ENCODE data around the gene DLL4. TPM values are rescaled to one million over a fixed set of nuclear protein-coding genes. Genes with fewer than 3 reads are reported as not detected.

The DLL4 gene
- total RNA-seq, 2 experiments from 2014 or later, result 0.15 to 0.19 TPM

DNA sequence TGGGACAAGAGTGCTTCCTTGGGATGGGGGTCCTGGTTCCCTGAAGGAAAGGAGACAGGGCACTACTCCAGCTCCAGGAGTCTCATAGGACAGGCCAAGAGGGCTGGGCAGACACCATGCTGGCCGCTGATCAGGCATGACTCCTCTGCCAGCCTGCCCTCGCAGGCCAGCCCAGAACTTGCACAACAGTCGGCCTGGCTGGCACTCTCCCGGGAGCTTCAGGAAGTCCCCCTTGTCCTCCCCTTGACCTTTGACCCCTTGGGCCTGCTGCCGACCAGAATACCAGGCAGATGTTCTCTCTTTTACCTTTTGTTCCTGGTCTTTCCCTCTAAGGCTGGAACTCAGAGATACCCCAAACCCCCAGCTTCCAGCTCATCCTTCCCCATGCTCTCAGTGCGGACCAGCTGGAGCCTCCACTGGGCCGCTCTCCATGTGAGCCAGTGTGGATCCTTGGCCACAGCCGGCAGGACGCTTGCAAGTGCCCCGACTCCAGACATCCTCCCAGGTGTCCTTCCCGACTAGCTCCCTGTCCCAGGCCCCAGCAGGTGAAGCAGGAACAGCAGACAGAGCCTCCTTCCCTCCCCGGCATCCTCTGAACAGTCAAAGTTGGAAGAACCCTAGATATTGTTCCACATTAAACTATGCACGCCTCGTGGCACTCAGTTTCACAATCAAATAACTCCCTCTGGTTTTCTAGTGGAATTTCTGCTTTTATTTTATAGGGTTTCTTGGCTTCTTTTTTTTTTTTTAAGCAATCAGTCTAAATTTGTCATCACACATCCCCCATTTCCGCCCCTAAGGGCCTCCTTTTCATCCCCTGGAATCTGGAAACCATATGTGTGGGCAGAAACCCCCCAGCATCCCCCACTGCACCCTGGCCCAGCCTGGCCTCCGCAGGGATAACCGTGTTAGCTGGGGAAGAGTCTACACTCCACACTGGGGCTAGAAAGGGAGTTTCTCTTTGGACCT is 19.2 kb upstream of the DLL4 start:
- no peak for DNase-seq (ENCODE audit: low spot score)
- TF ChIP-seq, protein P1, sequence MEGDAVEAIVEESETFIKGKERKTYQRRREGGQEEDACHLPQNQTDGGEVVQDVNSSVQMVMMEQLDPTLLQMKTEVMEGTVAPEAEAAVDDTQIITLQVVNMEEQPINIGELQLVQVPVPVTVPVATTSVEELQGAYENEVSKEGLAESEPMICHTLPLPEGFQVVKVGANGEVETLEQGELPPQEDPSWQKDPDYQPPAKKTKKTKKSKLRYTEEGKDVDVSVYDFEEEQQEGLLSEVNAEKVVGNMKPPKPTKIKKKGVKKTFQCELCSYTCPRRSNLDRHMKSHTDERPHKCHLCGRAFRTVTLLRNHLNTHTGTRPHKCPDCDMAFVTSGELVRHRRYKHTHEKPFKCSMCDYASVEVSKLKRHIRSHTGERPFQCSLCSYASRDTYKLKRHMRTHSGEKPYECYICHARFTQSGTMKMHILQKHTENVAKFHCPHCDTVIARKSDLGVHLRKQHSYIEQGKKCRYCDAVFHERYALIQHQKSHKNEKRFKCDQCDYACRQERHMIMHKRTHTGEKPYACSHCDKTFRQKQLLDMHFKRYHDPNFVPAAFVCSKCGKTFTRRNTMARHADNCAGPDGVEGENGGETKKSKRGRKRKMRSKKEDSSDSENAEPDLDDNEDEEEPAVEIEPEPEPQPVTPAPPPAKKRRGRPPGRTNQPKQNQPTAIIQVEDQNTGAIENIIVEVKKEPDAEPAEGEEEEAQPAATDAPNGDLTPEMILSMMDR (conservative IDR thresholded peaks at IDR 0.05; ENCODE audit: low read length), result no peak
- no peak for TF ChIP-seq EZH2phosphoT487 (IDR thresholded peaks at IDR 0.05; ENCODE audit: borderline replicate concordance, low read depth, low read length)
- Histone ChIP-seq H3K4me1 (ENCODE audit: insufficient read depth, low read length, poor library complexity, severe bottlenecking) (peaks cover 40% of the 10 kb centered on the region), H4K20me1 (ENCODE audit: insufficient read depth, low read length) (no peaks in the 10 kb centered on the region), H3K4me3 (ENCODE audit: low read depth, low read length, poor library complexity, severe bottlenecking) (no peak overlapping the region), H3K79me2 (ENCODE audit: insufficient read depth, low read depth, low read length) (no peaks in the 10 kb centered on the region), H3K4me2 (ENCODE audit: low read length) (no peak overlapping the region), H2AFZ (ENCODE audit: low read length) (no peak overlapping the region), H3K9me2 (ENCODE audit: insufficient read depth, low read length) (no peaks in the 10 kb centered on the region), H3K36me3 (ENCODE audit: insufficient read depth, low read length) (peaks cover 1% of the 10 kb centered on the region; the same call in 1 of the 2 replicates), H3K9me3 (ENCODE audit: low read length) (no peaks in the 10 kb centered on the region), H3K27ac (ENCODE audit: low read depth, low read length, poor library complexity, severe bottlenecking) (no peak overlapping the region)
- intact Hi-C loops (cut with micrococcal nuclease; ENCODE audit: unreplicated experiment), result no loop called here
- POLR2A ChIA-PET, result interaction anchor here (1.0 kb wide), 1 partner anchor 43 kb away, joined by 4 read pairs; the partner anchor contains the start of gene CHAC1
- CTCF ChIA-PET (ENCODE audit: unreplicated experiment), result no interaction called here
- BruUV-seq (replicated peaks), result no TSS peak

DNA sequence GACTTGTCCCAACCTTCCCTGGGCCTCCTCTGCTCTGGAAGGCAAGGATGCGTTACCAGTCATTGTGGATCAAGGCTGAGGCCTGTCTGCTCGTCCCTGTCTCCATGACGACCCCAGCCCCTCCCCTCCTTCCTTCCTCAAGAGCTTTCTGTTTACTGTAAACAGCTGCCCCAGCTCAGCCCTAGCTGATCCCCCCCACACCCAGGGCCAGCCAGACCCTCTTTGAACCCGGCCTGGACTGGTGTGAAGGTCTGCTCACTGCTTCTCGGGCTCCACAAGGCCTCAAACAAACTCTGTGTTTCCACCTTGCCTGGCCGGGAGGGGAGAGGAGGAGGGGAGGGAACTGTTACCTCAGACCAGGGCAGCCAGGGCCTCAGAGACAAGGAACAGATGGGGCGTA is 18.0 kb upstream of the DLL4 start:
- POLR2A ChIA-PET, result interaction anchor here (1.6 kb wide), 1 partner anchor 42 kb away, joined by 3 read pairs; the partner anchor contains the start of gene CHAC1
- no peak overlapping the region for H3K27ac ChIP-seq (ENCODE audit: low read depth, low read length, poor library complexity, severe bottlenecking)
- no peak overlapping the region for H3K4me3 ChIP-seq (ENCODE audit: low read depth, low read length, poor library complexity, severe bottlenecking)
- H3K9me3 ChIP-seq (ENCODE audit: low read length), result no peaks in the 10 kb centered on the region
- H2AFZ ChIP-seq (ENCODE audit: low read length), result no peak overlapping the region
- H3K4me1 ChIP-seq (ENCODE audit: insufficient read depth, low read length, poor library complexity, severe bottlenecking), result peaks cover 28% of the 10 kb centered on the region
- H3K79me2 ChIP-seq (ENCODE audit: insufficient read depth, low read depth, low read length), result no peaks in the 10 kb centered on the region
- no peak for DNase-seq (ENCODE audit: low spot score)
- no peak for TF ChIP-seq EZH2phosphoT487 (IDR thresholded peaks at IDR 0.05; ENCODE audit: borderline replicate concordance, low read depth, low read length)
- TF ChIP-seq, protein P1 (conservative IDR thresholded peaks at IDR 0.05; ENCODE audit: low read length), result no peak
- intact Hi-C loops (cut with micrococcal nuclease; ENCODE audit: unreplicated experiment), result no loop called here
- CTCF ChIA-PET (ENCODE audit: unreplicated experiment), result interaction anchor here (1.0 kb wide), 1 partner anchor 113 kb away, joined by 3 read pairs; no protein-coding TSS in a partner anchor
- H3K4me2 ChIP-seq (ENCODE audit: low read length), result no peak overlapping the region
- H3K9me2 ChIP-seq (ENCODE audit: insufficient read depth, low read length), result no peaks in the 10 kb centered on the region
- H3K36me3 ChIP-seq (ENCODE audit: insufficient read depth, low read length), result no peaks in the 10 kb centered on the region
- no TSS peak for BruUV-seq (replicated peaks)
- H4K20me1 ChIP-seq (ENCODE audit: insufficient read depth, low read length), result no peaks in the 10 kb centered on the region
